Testis (tissue), 3 donors: ENCODE data around the gene DENND1C. TPM values are rescaled to one million over a fixed set of nuclear protein-coding genes. Genes with fewer than 3 reads are reported as not detected.

Source experiments
- DNase-seq: peaks from one replicate; pipeline ENCODE4 v3.0.0-alpha.2; 2019
- H3K27ac ChIP-seq, 2 donors: fragments of 200-600 bp; sonication (generic); one replicate each; pipeline ENCODE4 v1.5.1; 2019
- H3K27me3 ChIP-seq: fragments of 200-600 bp; sonication (generic); one replicate; pipeline ENCODE4 v1.5.1; 2019
- H3K36me3 ChIP-seq: fragments of 200-600 bp; sonication (generic); one replicate; pipeline ENCODE4 v1.5.1; 2017; ENCODE audit warnings: low read depth; ENCODE audit errors: missing control alignments
- H3K4me1 ChIP-seq: fragments of 200-600 bp; sonication (generic); one replicate; pipeline ENCODE4 v1.5.1; 2019
- H3K4me3 ChIP-seq, 2 donors: fragments of 200-600 bp; sonication (generic); one replicate each; pipeline ENCODE4 v1.5.1; 2017 to 2019
- H3K9me3 ChIP-seq: fragments of 200-600 bp; sonication (generic); one replicate; pipeline ENCODE4 v1.5.1; 2017
- POLR2A ChIP-seq: fragments of 450-650 bp; IDR thresholded peaks from one replicate; pipeline ENCODE4 v1.6.1; 2017; ENCODE audit warnings: antibody characterized with exemption, mild to moderate bottlenecking, moderate library complexity
- WGBS, 2 donors: methylation state at CpG; one replicate each; pipeline ENCODE4 v1.1.5; 2018; 5-methylcytosine and 5-hydroxymethylcytosine counted together
- intact Hi-C: fragments of 100-400 bp; cut with DNase I; formaldehyde crosslinking; loops from one replicate; pipeline ENCODE4 v1.15.1; 2023; ENCODE audit warnings: low total_unique reads
- polyA plus RNA-seq: library from polyadenylated mRNA; stranded (reverse); fragments of 350-450 nt; fragmentation: Illumina TruSeq; extraction: RNeasy Lipid Tissue Mini Kit (QIAGEN cat#74804); gene quantifications from one replicate; pipeline ENCODE4 v1.2.3, GENCODE V29; 2014; ENCODE audit warnings: low read depth, low replicate concordance; ENCODE audit not compliant: insufficient read depth
- total RNA-seq, 2 donors: library from RNA; depleted of rRNA; stranded (reverse); fragments of >200 nt; gene quantifications; one replicate each; pipeline ENCODE4 v1.2.3, GENCODE V29; 2016
- TF ChIP-seq, protein P1 (sequence below), 3 experiments: fragments of 450-650 bp in 2 of 3; fragments of 200-600 bp in 1 of 3; sonication (generic) in 1 of 3; IDR thresholded peaks; one replicate each; pipeline ENCODE4 v1.5.1; 2016 to 2019; ENCODE audit warnings: antibody characterized with exemption in 3 of 3, mild to moderate bottlenecking in 2 of 3, moderate library complexity in 1 of 3

Gene DENND1C
- total and polyA plus RNA-seq, 3 donors from 2014 or later, result 1.9 to 3.2 (median 2.9) TPM

DNA sequence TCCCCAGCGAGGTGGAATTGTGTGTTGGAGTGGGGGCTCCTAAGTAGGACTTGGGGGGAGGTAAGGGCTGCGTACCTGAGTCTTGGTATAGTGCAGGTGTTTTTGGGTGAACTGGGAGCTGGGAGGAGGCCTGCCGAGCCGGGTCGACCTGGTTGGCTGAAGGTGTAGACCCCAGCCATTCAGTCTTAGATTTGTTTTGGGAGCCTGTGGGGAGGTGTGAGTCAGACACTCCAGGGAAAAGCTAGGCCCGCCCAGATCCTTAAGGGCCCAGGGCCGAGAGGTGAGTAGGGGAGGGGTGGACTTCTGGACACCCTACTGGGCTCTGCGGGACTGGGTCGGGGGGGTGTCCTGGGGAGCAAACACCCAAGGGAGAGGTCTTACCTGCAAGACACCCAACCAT lies 16.6 kb downstream of the DENND1C start:
- no peak overlapping the region for H3K27ac ChIP-seq
- no peak for TF ChIP-seq POLR2A
- TF ChIP-seq, protein P1, sequence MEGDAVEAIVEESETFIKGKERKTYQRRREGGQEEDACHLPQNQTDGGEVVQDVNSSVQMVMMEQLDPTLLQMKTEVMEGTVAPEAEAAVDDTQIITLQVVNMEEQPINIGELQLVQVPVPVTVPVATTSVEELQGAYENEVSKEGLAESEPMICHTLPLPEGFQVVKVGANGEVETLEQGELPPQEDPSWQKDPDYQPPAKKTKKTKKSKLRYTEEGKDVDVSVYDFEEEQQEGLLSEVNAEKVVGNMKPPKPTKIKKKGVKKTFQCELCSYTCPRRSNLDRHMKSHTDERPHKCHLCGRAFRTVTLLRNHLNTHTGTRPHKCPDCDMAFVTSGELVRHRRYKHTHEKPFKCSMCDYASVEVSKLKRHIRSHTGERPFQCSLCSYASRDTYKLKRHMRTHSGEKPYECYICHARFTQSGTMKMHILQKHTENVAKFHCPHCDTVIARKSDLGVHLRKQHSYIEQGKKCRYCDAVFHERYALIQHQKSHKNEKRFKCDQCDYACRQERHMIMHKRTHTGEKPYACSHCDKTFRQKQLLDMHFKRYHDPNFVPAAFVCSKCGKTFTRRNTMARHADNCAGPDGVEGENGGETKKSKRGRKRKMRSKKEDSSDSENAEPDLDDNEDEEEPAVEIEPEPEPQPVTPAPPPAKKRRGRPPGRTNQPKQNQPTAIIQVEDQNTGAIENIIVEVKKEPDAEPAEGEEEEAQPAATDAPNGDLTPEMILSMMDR (IDR thresholded peaks at IDR 0.05), result no peak
- H3K9me3 ChIP-seq, result no peaks in the 10 kb centered on the region
- 48 to 55% methylated on average over 6 to 9 of the region's 9 CpGs for WGBS, 2 donors
- H3K4me1 ChIP-seq, result peaks cover 3% of the 10 kb centered on the region
- no peaks in the 10 kb centered on the region for H3K27me3 ChIP-seq
- H3K4me3 ChIP-seq, result no peak overlapping the region
- no peaks in the 10 kb centered on the region for H3K36me3 ChIP-seq
- no peak for DNase-seq
- intact Hi-C loops, result no loop called here

DNA sequence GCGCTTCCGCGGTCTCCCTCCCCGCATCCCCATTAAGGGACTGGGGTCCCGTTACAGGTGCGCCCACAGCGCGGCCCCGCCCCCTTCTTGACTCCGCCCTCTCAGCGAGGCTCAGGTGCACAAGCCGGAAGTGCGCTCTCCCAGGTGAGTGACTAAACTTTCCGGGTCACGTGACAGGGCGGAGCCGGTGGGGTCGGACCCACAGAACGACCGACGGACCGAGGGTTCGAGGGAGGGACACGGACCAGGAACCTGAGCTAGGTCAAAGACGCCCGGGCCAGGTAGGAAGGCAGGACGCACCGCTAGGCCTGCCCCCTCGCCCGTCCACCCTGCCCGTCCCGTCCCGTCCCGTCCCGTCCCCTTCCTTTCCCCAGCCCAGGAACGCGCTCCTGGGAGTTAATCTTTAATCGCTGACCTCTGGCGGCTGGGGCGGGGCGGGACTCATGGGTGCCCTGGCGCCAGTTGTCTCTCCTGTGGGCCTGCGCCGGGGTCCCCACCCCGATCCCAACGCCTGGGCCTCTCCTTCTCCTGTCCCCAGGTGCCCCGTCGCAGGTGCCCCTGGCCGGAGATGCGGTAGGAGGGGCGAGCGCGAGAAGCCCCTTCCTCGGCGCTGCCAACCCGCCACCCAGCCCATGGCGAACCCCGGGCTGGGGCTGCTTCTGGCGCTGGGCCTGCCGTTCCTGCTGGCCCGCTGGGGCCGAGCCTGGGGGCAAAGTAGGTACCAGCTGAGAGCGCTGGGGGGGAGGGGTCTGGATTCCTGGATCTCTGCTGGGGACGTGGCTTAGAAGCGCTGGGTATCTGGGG lies 17.3 kb downstream of the DENND1C start, which contains the start of gene CRB3:
Gene CRB3, plus strand, starts transcription at position 202 of the 804 bp plus-strand sequence. Its CDS starts 431 bp downstream, at position 633.
- TF ChIP-seq, protein P1 (IDR thresholded peaks at IDR 0.05), result no peak
- TF ChIP-seq POLR2A, result no peak
- H3K36me3 ChIP-seq, result no peaks in the 10 kb centered on the region
- no peak within 1 kb of the TSS for H3K27ac ChIP-seq
- H3K4me1 ChIP-seq, result peaks cover 3% of the 10 kb centered on the region
- H3K4me3 ChIP-seq, result peak within 1 kb of the TSS in 1 of 2 donors; percentile 12
- no peaks in the 10 kb centered on the region for H3K9me3 ChIP-seq
- H3K27me3 ChIP-seq, result no peaks in the 10 kb centered on the region
- intact Hi-C loops, result no loop called here
- 4% methylated on average over 10 to 58 of the region's 65 CpGs for WGBS, 2 donors
- peak; percentile 37 for DNase-seq

DNA sequence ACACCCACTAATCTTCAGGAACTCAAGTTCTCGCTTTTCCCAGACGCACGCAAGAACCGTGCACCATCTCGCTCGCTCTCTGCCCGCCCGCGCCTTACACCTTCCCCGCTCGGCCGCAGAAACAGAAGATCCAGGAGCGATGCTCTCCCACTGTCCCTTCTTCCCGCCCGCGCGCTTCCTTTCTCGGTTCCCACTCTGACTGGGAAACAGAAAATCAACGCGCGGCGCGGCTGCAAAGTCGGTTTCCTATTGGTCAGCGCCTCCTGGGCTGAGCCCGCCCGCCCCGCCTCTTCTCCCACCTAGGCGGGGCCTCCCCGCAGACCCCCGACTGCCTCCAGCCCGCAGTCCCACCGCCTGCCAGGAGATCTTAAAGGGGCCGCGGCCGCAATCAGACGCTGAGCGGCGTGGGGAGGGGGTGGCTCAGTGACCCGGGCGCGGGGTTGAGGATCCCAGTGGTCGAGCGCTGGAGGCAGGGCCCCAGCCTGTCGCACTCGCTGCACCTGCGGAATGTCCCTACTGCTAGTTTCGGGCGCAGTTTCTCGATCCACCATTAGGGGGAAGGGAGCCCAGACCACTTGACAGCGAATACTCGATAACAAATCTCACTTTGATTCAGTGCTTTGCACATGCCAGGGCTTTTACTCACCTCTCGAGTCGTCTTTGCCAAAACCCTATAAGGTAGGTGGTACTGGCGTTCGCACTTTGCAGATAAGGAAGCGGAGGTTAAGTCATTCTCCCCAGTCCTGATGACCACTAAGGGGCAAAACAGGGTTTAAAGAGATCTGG lies 21.3 kb downstream of the DENND1C start:
- no peak overlapping the region for H3K27ac ChIP-seq
- H3K27me3 ChIP-seq, result no peaks in the 10 kb centered on the region
- peak overlapping the region; percentile 68 to 72 for H3K4me3 ChIP-seq
- TF ChIP-seq, protein P1 (IDR thresholded peaks at IDR 0.05), result peak in 2 of 3 experiments; percentile 37 to 47
- TF ChIP-seq POLR2A, result no peak
- DNase-seq, result peak; percentile 99
- H3K9me3 ChIP-seq, result no peaks in the 10 kb centered on the region
- H3K36me3 ChIP-seq, result no peaks in the 10 kb centered on the region
- H3K4me1 ChIP-seq, result peaks cover 13% of the 10 kb centered on the region
- intact Hi-C loops, result no loop called here
- WGBS, 2 donors, result 1% methylated on average over 28 to 53 of the region's 57 CpGs

DNA sequence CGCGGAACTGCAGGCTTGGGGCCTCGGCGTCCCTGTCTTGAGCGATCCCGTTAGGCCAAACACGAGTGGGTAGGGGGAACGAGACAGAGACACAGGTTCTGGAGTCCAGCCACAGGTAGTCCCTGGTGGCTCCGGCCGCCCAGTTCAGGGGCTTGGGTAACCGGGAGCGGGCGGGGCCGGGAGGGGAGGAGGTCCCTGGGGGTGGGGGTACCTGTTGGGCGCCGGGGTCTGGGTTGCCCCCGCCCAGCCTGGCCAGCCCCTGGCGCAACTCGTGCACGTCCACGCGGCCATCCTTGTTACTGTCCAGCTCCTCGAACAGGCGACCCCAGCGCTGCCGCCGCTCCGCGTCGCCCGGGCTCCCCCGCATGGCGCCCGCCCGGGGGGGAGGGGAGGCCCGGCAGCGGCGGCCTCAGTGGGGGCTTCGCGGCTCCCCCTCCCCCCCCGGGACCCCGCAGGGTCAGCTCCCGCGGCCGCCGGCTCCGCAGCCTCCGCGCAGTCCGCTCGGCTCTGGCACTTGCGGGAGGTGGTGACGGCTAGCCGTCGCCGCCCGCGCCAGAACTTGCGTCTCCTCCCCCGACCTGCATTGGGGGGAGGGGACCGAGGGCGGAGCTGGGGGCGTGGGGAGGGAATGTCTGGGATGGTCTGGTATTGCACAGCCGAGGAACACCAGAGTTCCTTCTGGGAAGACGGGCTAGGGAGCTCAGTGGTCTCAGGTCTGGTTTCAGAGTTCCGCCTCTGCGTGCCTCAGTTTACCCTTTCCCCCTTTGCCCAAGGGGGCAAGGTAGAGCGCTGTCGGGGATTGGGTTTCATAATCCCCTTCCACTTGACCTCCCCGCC lies 22.1 kb downstream of the DENND1C start, which contains the start of gene SLC25A23:
Gene SLC25A23, minus strand, starts transcription at position 531 of the 837 bp plus-strand sequence. Its CDS starts 164 bp downstream, at position 367.
- no peaks in the 10 kb centered on the region for H3K36me3 ChIP-seq
- H3K4me3 ChIP-seq, result peak within 1 kb of the TSS; percentile 68 to 72
- TF ChIP-seq, protein P1 (IDR thresholded peaks at IDR 0.05), result no peak
- no peak for TF ChIP-seq POLR2A
- 0 to 1% methylated on average over 8 to 57 of the region's 70 CpGs for WGBS, 2 donors
- peak; percentile 68 for DNase-seq
- H3K4me1 ChIP-seq, result peaks cover 13% of the 10 kb centered on the region
- H3K27ac ChIP-seq, result no peak within 1 kb of the TSS
- intact Hi-C loops, result no loop called here
- H3K9me3 ChIP-seq, result no peaks in the 10 kb centered on the region
- H3K27me3 ChIP-seq, result no peaks in the 10 kb centered on the region
